ENCODE measurements around the gene HSPG2.

DNA sequence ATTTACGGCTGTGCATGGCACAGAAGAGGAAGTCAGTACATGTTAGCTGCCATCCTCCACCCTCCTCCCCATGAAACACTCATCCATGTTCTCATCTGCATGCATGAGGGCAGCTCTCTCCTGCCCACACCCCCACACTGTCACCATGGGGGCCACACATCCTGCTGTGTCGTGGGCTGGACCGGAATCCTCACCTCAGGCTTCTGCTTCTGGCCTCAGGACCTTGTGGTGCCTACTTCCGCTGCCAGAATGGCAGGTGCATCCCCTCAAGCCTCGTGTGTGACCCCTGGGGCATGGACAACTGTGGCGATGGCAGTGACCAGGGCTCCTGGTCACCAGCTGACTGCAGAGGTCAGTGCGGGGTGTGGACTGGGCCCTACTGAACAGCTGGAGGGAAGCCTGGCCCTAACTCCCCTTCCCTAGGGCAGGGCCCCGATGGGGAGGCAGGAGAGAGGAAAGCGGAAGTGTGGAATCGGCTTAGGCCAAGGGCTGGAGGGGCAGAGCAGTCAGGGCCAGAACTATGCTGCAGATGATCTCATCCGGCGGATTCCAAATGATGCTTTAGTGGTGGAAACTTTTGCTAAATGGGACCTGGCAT is 121.3 kb downstream of the HSPG2 start:
- TF ChIP-seq, protein P1, sequence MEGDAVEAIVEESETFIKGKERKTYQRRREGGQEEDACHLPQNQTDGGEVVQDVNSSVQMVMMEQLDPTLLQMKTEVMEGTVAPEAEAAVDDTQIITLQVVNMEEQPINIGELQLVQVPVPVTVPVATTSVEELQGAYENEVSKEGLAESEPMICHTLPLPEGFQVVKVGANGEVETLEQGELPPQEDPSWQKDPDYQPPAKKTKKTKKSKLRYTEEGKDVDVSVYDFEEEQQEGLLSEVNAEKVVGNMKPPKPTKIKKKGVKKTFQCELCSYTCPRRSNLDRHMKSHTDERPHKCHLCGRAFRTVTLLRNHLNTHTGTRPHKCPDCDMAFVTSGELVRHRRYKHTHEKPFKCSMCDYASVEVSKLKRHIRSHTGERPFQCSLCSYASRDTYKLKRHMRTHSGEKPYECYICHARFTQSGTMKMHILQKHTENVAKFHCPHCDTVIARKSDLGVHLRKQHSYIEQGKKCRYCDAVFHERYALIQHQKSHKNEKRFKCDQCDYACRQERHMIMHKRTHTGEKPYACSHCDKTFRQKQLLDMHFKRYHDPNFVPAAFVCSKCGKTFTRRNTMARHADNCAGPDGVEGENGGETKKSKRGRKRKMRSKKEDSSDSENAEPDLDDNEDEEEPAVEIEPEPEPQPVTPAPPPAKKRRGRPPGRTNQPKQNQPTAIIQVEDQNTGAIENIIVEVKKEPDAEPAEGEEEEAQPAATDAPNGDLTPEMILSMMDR (IDR thresholded peaks at IDR 0.05) = no peak
- TF ChIP-seq, protein P2, sequence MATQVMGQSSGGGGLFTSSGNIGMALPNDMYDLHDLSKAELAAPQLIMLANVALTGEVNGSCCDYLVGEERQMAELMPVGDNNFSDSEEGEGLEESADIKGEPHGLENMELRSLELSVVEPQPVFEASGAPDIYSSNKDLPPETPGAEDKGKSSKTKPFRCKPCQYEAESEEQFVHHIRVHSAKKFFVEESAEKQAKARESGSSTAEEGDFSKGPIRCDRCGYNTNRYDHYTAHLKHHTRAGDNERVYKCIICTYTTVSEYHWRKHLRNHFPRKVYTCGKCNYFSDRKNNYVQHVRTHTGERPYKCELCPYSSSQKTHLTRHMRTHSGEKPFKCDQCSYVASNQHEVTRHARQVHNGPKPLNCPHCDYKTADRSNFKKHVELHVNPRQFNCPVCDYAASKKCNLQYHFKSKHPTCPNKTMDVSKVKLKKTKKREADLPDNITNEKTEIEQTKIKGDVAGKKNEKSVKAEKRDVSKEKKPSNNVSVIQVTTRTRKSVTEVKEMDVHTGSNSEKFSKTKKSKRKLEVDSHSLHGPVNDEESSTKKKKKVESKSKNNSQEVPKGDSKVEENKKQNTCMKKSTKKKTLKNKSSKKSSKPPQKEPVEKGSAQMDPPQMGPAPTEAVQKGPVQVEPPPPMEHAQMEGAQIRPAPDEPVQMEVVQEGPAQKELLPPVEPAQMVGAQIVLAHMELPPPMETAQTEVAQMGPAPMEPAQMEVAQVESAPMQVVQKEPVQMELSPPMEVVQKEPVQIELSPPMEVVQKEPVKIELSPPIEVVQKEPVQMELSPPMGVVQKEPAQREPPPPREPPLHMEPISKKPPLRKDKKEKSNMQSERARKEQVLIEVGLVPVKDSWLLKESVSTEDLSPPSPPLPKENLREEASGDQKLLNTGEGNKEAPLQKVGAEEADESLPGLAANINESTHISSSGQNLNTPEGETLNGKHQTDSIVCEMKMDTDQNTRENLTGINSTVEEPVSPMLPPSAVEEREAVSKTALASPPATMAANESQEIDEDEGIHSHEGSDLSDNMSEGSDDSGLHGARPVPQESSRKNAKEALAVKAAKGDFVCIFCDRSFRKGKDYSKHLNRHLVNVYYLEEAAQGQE (IDR thresholded peaks at IDR 0.05; ENCODE audit: insufficient read depth in 1 of 2, low read depth in 2 of 2, low read length in 1 of 2) = no peak
- TF ChIP-seq POLR2AphosphoS5 (IDR thresholded peaks at IDR 0.05; ENCODE audit: low read depth, low read length) (no peak), TCF7L2 (IDR thresholded peaks at IDR 0.05; ENCODE audit: low read depth, low read length) (no peak), SIN3A (IDR thresholded peaks at IDR 0.05; ENCODE audit: borderline replicate concordance, insufficient read depth, low read depth, low read length) (no peak)

Data from Panc1 (cell line).